CD14-positive monocyte (primary cell): Measurements from ENCODE around the gene WSB2. TPM values are rescaled to one million over a fixed set of nuclear protein-coding genes. Genes with fewer than 3 reads are reported as not detected.

ENCODE experiments used
- DNase-seq, 3 donors: peaks; one replicate each; pipeline ENCODE4 v3.0.0-alpha.2; 2011 to 2022
- H2AFZ ChIP-seq: 2 replicates; pipeline ENCODE4 v1.6.0; 2012; ENCODE audit warnings: mild to moderate bottlenecking, low read depth, low read length, inconsistent platforms; ENCODE audit not compliant: insufficient read depth, poor library complexity, severe bottlenecking
- H3K27ac ChIP-seq, 2 donors: 1 replicate in 1 of 2; 2 replicates in 1 of 2; pipeline ENCODE4 v1.5.1; 2012 to 2013; ENCODE audit warnings: low read length in 2 of 2, control low read depth in 1 of 2, inconsistent platforms in 1 of 2, low read depth in 1 of 2, mild to moderate bottlenecking in 1 of 2
- H3K27me3 ChIP-seq, 2 donors: one replicate each; pipeline versions ENCODE4 v1.6.0 to v1.6.1; 2011 to 2013; ENCODE audit warnings: low read length in 2 of 2; ENCODE audit not compliant: control insufficient read depth in 2 of 2, insufficient read depth in 2 of 2
- H3K36me3 ChIP-seq, 2 donors: replicated peaks in 1 of 2; 1 replicate in 1 of 2; 2 replicates in 1 of 2; pipeline versions ENCODE4 v1.5.1 to v1.6.1; 2012 to 2013; ENCODE audit warnings: low read length in 2 of 2, control low read depth in 1 of 2, inconsistent platforms in 1 of 2, mild to moderate bottlenecking in 1 of 2; ENCODE audit not compliant: insufficient read depth in 2 of 2, control insufficient read depth in 1 of 2
- H3K4me1 ChIP-seq, 2 donors: 1 replicate in 1 of 2; 2 replicates in 1 of 2; pipeline versions ENCODE4 v1.5.1 to v1.6.1; 2012 to 2013; ENCODE audit warnings: low read length in 2 of 2, control low read depth in 1 of 2, inconsistent platforms in 1 of 2, mild to moderate bottlenecking in 1 of 2, moderate library complexity in 1 of 2; ENCODE audit not compliant: insufficient read depth in 2 of 2, control insufficient read depth in 1 of 2
- H3K4me2 ChIP-seq: replicated peaks from 2 replicates; pipeline ENCODE3; 2012; ENCODE audit warnings: low read length, moderate library complexity, mild to moderate bottlenecking; ENCODE audit not compliant: poor library complexity, severe bottlenecking; ENCODE audit errors: extremely low read depth
- H3K4me3 ChIP-seq, 3 experiments: fragments of 200-600 bp in 1 of 3; sonication (generic) in 1 of 3; replicated peaks in 1 of 3; 1 replicate in 2 of 3; 2 replicates in 1 of 3; pipeline ENCODE4 v1.5.1; 2011 to 2013; ENCODE audit warnings: low read length in 3 of 3, mild to moderate bottlenecking in 3 of 3, control low read depth in 2 of 3, low read depth in 2 of 3, inconsistent platforms in 1 of 3, moderate library complexity in 1 of 3
- H3K79me2 ChIP-seq: 2 replicates; pipeline ENCODE4 v1.6.0; 2012; ENCODE audit warnings: mild to moderate bottlenecking, control low read depth, inconsistent platforms, low read length, moderate library complexity; ENCODE audit not compliant: insufficient read depth
- H3K9ac ChIP-seq: 2 replicates; pipeline ENCODE4 v1.6.0; 2017; ENCODE audit warnings: low read length, mild to moderate bottlenecking; ENCODE audit not compliant: insufficient read depth, poor library complexity, severe bottlenecking
- H3K9me3 ChIP-seq, 2 donors: replicated peaks in 1 of 2; 1 replicate in 1 of 2; 2 replicates in 1 of 2; pipeline versions ENCODE4 v1.5.1 to v1.6.1; 2012 to 2013; ENCODE audit warnings: low read length in 2 of 2, control low read depth in 1 of 2; ENCODE audit not compliant: control insufficient read depth in 1 of 2, insufficient read depth in 1 of 2
- H4K20me1 ChIP-seq: 2 replicates; pipeline ENCODE4 v1.6.0; 2012; ENCODE audit warnings: mild to moderate bottlenecking, low read length, control low read depth, moderate library complexity; ENCODE audit not compliant: insufficient read depth
- H3K27ac Mint-ChIP-seq, 7 donors: one replicate each; pipeline ENCODE4 v1.8.0; 2020; ENCODE audit warnings: mild to moderate bottlenecking in 7 of 7, mixed read lengths in 7 of 7, moderate library complexity in 6 of 7, inconsistent platforms in 2 of 7
- H3K27me3 Mint-ChIP-seq, 3 donors: one replicate each; pipeline ENCODE4 v1.8.0; 2021 to 2022; ENCODE audit warnings: low read depth in 3 of 3, mild to moderate bottlenecking in 3 of 3, mixed read lengths in 3 of 3, moderate library complexity in 3 of 3, inconsistent platforms in 1 of 3
- H3K36me3 Mint-ChIP-seq, 2 donors: one replicate each; pipeline ENCODE4 v1.8.0; 2020; ENCODE audit warnings: mixed read lengths in 2 of 2, inconsistent platforms in 1 of 2, mild to moderate bottlenecking in 1 of 2
- H3K4me1 Mint-ChIP-seq: one replicate; pipeline ENCODE4 v1.8.0; 2020; ENCODE audit warnings: mild to moderate bottlenecking, mixed read lengths
- H3K4me3 Mint-ChIP-seq, 2 donors: one replicate each; pipeline ENCODE4 v1.8.0; 2020; ENCODE audit warnings: mild to moderate bottlenecking in 2 of 2, mixed read lengths in 2 of 2, moderate library complexity in 1 of 2
- H3K9me3 Mint-ChIP-seq, 7 donors: one replicate each; pipeline ENCODE4 v1.8.0; 2020 to 2022; ENCODE audit warnings: mixed read lengths in 7 of 7, mild to moderate bottlenecking in 6 of 7, moderate library complexity in 6 of 7, inconsistent platforms in 2 of 7
- WGBS: methylation state at CpG from one replicate; pipeline ENCODE4 v1.1.5; 2013; ENCODE audit warnings: missing lambda C conversion rate; ENCODE audit not compliant: insufficient coverage; 5-methylcytosine and 5-hydroxymethylcytosine counted together
- intact Hi-C, 2 donors: fragments of 100-400 bp; cut with micrococcal nuclease; formaldehyde crosslinking; loops; one replicate each; pipeline versions ENCODE4 v1.15.0 to v1.15.1; 2023
- polyA plus RNA-seq, 3 donors: library from polyadenylated mRNA; depleted of rRNA in 1 of 3; unstranded in 2 of 3; stranded (reverse) in 1 of 3; fragments of 300-500 nt in 2 of 3; fragments of >200 nt in 1 of 3; fragmentation: Illumina TruSeq in 2 of 3; gene quantifications; 1 replicate in 2 of 3; 2 replicates in 1 of 3; pipeline ENCODE4 v1.2.3, GENCODE V29; 2012 to 2021
- TF ChIP-seq, protein P1 (sequence below): fragments of 200-600 bp; IDR thresholded peaks from one replicate; pipeline ENCODE4 v1.8.0; 2022; ENCODE audit warnings: antibody characterized with exemption, mild to moderate bottlenecking

WSB2 gene
- polyA plus RNA-seq, 3 donors = 25.4 to 36.3 (median 25.8) TPM

GRCh38 chr12:118032188-118032587 lies 28.8 kb downstream of the WSB2 start:
- Mint-ChIP-seq H3K27ac (peak overlapping the region in 2 of 7 donors; percentile 7 to 42), H3K27me3 (no peaks in the 10 kb centered on the region)
- TF ChIP-seq, protein P1, sequence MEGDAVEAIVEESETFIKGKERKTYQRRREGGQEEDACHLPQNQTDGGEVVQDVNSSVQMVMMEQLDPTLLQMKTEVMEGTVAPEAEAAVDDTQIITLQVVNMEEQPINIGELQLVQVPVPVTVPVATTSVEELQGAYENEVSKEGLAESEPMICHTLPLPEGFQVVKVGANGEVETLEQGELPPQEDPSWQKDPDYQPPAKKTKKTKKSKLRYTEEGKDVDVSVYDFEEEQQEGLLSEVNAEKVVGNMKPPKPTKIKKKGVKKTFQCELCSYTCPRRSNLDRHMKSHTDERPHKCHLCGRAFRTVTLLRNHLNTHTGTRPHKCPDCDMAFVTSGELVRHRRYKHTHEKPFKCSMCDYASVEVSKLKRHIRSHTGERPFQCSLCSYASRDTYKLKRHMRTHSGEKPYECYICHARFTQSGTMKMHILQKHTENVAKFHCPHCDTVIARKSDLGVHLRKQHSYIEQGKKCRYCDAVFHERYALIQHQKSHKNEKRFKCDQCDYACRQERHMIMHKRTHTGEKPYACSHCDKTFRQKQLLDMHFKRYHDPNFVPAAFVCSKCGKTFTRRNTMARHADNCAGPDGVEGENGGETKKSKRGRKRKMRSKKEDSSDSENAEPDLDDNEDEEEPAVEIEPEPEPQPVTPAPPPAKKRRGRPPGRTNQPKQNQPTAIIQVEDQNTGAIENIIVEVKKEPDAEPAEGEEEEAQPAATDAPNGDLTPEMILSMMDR = no peak

GRCh38 chr12:118029166-118029565 lies 31.8 kb downstream of the WSB2 start:
- Mint-ChIP-seq H3K27me3 (no peaks in the 10 kb centered on the region), H3K4me1 (no peaks in the 10 kb centered on the region), H3K9me3 (no peaks in the 10 kb centered on the region), H3K36me3 (peaks cover 64 to 86% of the 10 kb centered on the region in 2 donors), H3K4me3 (no peak overlapping the region), H3K27ac (no peak overlapping the region)
- Histone ChIP-seq H3K4me1 (no peaks in the 10 kb centered on the region), H3K9me3 (no peaks in the 10 kb centered on the region), H3K4me2 (no peak overlapping the region), H3K79me2 (no peaks in the 10 kb centered on the region), H3K27ac (no peak overlapping the region), H3K4me3 (no peak overlapping the region), H4K20me1 (no peaks in the 10 kb centered on the region), H2AFZ (no peak overlapping the region), H3K9ac (no peak overlapping the region), H3K27me3 (no peaks in the 10 kb centered on the region), H3K36me3 (peaks cover 67 to 96% of the 10 kb centered on the region in 2 donors)
- no CpG with 5 or more reads among the region's 5 CpGs for WGBS
- intact Hi-C loops = no loop called here
- DNase-seq = no peak
- TF ChIP-seq, protein P1 = no peak

More at GRCh38 chr12:118032188-118032587, 28.8 kb downstream of the WSB2 start:
- Histone ChIP-seq H3K27me3 (no peaks in the 10 kb centered on the region), H2AFZ (no peak overlapping the region), H3K4me2 (no peak overlapping the region), H3K9me3 (no peaks in the 10 kb centered on the region), H4K20me1 (no peaks in the 10 kb centered on the region), H3K9ac (no peak overlapping the region), H3K27ac (no peak overlapping the region), H3K79me2 (no peaks in the 10 kb centered on the region), H3K4me3 (no peak overlapping the region), H3K36me3 (peaks cover 71 to 98% of the 10 kb centered on the region in 2 donors), H3K4me1 (no peaks in the 10 kb centered on the region)
- DNase-seq = no peak
- intact Hi-C loops = no loop called here
- Mint-ChIP-seq H3K4me3 (no peak overlapping the region), H3K36me3 (peaks cover 70 to 89% of the 10 kb centered on the region in 2 donors), H3K9me3 (no peaks in the 10 kb centered on the region), H3K4me1 (no peaks in the 10 kb centered on the region)
- 98% methylated on average over 6 of the region's 7 CpGs for WGBS
